GM18519 (cell line): ENCODE measurements around the gene FAIM.
"Not testable (repeated sequence)": the region's sequence is repeated elsewhere in the genome, so short reads cannot be mapped to it uniquely, and the experiment has no call there.

Experiments used
- ATAC-seq: cut with Tn5 transposase; IDR thresholded peaks from one replicate; pipeline ENCODE4 v1.9.1; 2021; ENCODE audit warnings: mild to moderate bottlenecking, moderate library complexity; ENCODE audit not compliant: unreplicated experiment, low FRiP score

The FAIM gene

GRCh38 chr3:138608322-138609135 lies at the start of gene FAIM:
FAIM (plus strand) TSS chr3:138608771; CDS start chr3:138619727, 10,956 bp downstream.
- peak; percentile 66 for ATAC-seq

GRCh38 chr3:138559134-138559533 lies 49.4 kb upstream of the FAIM start:
- no peak for ATAC-seq

- ATAC-seq, result no peak
These were observed 48.1 kb upstream of the FAIM start for GRCh38 chr3:138560501-138560900.

- not testable (repeated sequence) for ATAC-seq
These were observed 45.7 kb upstream of the FAIM start for GRCh38 chr3:138562902-138563301.

GRCh38 chr3:138566293-138566692 lies 42.3 kb upstream of the FAIM start:
- not testable (repeated sequence) for ATAC-seq

- ATAC-seq, result no peak
These were observed 41.2 kb upstream of the FAIM start for GRCh38 chr3:138567403-138567802.

GRCh38 chr3:138569090-138569489 lies 39.5 kb upstream of the FAIM start:
- ATAC-seq, result no peak

GRCh38 chr3:138569624-138570023 lies 38.9 kb upstream of the FAIM start:
- ATAC-seq, result not testable (repeated sequence)

GRCh38 chr3:138573138-138573537 lies 35.4 kb upstream of the FAIM start:
- no peak for ATAC-seq

- peak; percentile 84 for ATAC-seq
These were observed 30.4 kb upstream of the FAIM start for GRCh38 chr3:138578141-138578540.

GRCh38 chr3:138578961-138579574 lies 29.5 kb upstream of the FAIM start:
- ATAC-seq, result no peak

- no peak for ATAC-seq
These were observed 21.2 kb upstream of the FAIM start for GRCh38 chr3:138587374-138587773.

GRCh38 chr3:138588445-138588844 lies 20.1 kb upstream of the FAIM start:
- ATAC-seq, result no peak

GRCh38 chr3:138591392-138591791 lies 17.2 kb upstream of the FAIM start:
- no peak for ATAC-seq

GRCh38 chr3:138593488-138594149 lies 15.0 kb upstream of the FAIM start:
- ATAC-seq, result no peak

- peak; percentile 80 for ATAC-seq
These were observed 14.2 kb upstream of the FAIM start, which contains the start of gene CEP70 for GRCh38 chr3:138594150-138594934. CEP70 (minus strand) TSS chr3:138594260; CDS start chr3:138572927, 21,333 bp downstream.

GRCh38 chr3:138594935-138595610 lies 13.5 kb upstream of the FAIM start:
- no peak for ATAC-seq

- ATAC-seq, result not testable (repeated sequence)
These were observed 11.2 kb upstream of the FAIM start for GRCh38 chr3:138597186-138597976.

GRCh38 chr3:138598534-138598933 lies 10.0 kb upstream of the FAIM start:
- ATAC-seq, result no peak
